ENCODE data around the gene IL37.

DNA sequence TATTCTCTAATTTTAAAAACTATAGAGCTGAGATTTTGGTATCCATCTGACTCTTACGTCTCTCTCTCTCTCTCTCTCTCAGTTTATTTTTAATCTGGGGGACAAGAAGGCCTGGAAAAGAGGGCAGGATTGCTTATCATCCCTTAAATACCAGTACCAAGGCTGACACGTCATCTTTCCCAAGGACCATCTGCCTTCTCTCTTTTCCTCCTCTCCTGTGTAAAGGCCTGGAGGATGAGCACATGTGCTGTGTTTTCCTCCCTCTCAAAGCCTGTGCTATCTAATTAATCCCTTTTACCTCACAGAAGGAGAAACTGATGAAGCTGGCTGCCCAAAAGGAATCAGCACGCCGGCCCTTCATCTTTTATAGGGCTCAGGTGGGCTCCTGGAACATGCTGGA is 7.3 kb downstream of the IL37 start:
- TF ChIP-seq POLR2A (IDR thresholded peaks at IDR 0.05) = no peak
- TF ChIP-seq, protein P1, sequence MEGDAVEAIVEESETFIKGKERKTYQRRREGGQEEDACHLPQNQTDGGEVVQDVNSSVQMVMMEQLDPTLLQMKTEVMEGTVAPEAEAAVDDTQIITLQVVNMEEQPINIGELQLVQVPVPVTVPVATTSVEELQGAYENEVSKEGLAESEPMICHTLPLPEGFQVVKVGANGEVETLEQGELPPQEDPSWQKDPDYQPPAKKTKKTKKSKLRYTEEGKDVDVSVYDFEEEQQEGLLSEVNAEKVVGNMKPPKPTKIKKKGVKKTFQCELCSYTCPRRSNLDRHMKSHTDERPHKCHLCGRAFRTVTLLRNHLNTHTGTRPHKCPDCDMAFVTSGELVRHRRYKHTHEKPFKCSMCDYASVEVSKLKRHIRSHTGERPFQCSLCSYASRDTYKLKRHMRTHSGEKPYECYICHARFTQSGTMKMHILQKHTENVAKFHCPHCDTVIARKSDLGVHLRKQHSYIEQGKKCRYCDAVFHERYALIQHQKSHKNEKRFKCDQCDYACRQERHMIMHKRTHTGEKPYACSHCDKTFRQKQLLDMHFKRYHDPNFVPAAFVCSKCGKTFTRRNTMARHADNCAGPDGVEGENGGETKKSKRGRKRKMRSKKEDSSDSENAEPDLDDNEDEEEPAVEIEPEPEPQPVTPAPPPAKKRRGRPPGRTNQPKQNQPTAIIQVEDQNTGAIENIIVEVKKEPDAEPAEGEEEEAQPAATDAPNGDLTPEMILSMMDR (IDR thresholded peaks at IDR 0.05) = no peak
- TF ChIP-seq POLR2AphosphoS5 (IDR thresholded peaks at IDR 0.05) = no peak
